Measurements from ENCODE around the gene KRT83. TPM values are rescaled to one million over a fixed set of nuclear protein-coding genes. Genes with fewer than 3 reads are reported as not detected.
"Not testable (repeated sequence)": the region's sequence is repeated elsewhere in the genome, so short reads cannot be mapped to it uniquely, and the experiment has no call there.

KRT83 gene
- total RNA-seq, 1 donor from 2014 or later, result not detected

DNA sequence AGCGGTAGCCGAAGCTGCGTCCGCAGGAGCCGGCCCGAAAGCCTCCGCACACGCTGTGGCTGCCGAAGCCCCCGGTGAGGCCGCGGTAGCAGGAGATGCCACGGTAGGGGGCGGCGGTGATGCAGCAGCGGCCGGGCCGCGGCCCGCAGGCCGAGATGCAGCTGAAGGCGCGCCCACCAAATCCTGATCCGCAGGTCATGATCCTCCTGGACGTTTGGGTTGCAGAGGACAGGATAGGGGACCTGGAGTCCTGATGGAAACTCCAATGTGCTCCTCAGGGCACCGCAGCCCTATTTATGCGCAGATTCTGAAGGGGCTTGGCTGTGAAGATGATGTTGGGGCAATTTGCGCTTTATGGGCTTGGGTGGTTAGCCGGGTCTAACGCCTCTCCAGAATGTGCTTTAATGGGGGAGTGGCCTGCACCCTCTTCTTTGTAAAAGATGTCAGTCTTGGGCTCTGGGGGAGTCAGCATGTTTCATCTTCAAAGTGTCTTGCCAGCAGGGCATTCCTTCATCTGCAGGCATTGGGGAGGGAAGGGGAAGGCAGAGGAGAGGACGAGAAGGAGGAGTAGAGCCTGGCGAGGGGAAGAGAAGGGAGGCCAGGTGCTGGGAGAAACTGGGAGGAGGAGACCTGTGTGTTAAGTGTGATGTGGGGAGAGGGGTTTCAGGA, 29.8 kb downstream of the KRT83 start, which contains the start of gene KRT81:
Gene KRT81, minus strand, starts transcription at position 268 of the 669 bp plus-strand sequence. Its CDS starts 69 bp downstream, at position 199.
- no peaks in the 10 kb centered on the region for H3K9me3 Mint-ChIP-seq
- DNase-seq (ENCODE audit: low spot score), result no peak
- Histone ChIP-seq H4K20me1 (ENCODE audit: low read depth) (no peaks in the 10 kb centered on the region), H3K4me2 (no peak within 1 kb of the TSS), H3K27me3 (peaks cover 27% of the 10 kb centered on the region), H3K36me3 (no peaks in the 10 kb centered on the region), H2AFZ (replicated peaks) (no peak within 1 kb of the TSS), H3K4me1 (no peaks in the 10 kb centered on the region), H3K9me3 (ENCODE audit: low read depth) (no peaks in the 10 kb centered on the region), H3K9ac (no peak within 1 kb of the TSS), H3K79me2 (ENCODE audit: low read depth) (no peaks in the 10 kb centered on the region), H3F3A (ENCODE audit: low read depth) (no peaks in the 10 kb centered on the region), H3K27ac (no peak within 1 kb of the TSS), H3K4me3 (no peak within 1 kb of the TSS)
- TF ChIP-seq EZH2 (IDR thresholded peaks at IDR 0.05) (no peak), EZH2phosphoT487 (IDR thresholded peaks at IDR 0.05) (no peak)
- TF ChIP-seq, protein P1, sequence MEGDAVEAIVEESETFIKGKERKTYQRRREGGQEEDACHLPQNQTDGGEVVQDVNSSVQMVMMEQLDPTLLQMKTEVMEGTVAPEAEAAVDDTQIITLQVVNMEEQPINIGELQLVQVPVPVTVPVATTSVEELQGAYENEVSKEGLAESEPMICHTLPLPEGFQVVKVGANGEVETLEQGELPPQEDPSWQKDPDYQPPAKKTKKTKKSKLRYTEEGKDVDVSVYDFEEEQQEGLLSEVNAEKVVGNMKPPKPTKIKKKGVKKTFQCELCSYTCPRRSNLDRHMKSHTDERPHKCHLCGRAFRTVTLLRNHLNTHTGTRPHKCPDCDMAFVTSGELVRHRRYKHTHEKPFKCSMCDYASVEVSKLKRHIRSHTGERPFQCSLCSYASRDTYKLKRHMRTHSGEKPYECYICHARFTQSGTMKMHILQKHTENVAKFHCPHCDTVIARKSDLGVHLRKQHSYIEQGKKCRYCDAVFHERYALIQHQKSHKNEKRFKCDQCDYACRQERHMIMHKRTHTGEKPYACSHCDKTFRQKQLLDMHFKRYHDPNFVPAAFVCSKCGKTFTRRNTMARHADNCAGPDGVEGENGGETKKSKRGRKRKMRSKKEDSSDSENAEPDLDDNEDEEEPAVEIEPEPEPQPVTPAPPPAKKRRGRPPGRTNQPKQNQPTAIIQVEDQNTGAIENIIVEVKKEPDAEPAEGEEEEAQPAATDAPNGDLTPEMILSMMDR (IDR thresholded peaks at IDR 0.05), result no peak
- H3K36me3 Mint-ChIP-seq, result no peaks in the 10 kb centered on the region
- H3K4me3 Mint-ChIP-seq, result no peak within 1 kb of the TSS
- peaks cover 13% of the 10 kb centered on the region for H3K27me3 Mint-ChIP-seq (ENCODE audit: insufficient read depth, low read depth)
- H3K4me1 Mint-ChIP-seq, result no peaks in the 10 kb centered on the region
- no peak within 1 kb of the TSS for H3K27ac Mint-ChIP-seq

DNA sequence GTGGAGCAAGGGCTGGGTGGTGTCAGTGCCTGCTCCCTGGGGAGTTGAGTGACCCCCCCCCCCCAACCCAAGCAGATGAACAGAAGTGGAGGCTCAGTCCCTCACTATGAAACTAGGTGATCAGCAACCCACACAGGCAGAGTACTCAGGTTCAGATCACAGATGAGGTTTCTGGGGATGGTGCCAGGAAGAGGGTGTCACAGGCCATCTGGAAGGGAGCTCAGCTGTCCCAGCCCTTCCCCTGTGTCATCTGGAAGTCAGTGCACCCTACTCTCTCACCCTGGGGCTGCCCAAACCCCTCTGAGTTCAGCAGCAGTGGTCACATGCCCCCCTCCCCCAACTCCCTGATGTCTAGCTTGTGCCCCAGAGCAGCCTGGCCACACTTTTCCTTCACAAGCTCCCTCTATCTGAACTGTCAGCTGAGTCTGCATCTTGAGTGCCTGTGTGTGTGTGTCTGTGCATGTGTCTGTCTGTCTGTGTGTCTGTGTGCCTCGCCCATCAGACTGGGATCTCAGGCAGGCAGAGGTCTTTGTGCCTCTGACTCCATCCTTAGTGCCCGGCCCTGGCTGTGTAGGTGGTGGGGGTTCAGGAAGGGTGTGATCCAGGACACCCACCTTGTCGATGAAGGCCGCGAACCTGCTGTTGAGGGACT, 30.6 kb downstream of the KRT83 start:
- not testable (repeated sequence) for H3K4me1 Mint-ChIP-seq

DNA sequence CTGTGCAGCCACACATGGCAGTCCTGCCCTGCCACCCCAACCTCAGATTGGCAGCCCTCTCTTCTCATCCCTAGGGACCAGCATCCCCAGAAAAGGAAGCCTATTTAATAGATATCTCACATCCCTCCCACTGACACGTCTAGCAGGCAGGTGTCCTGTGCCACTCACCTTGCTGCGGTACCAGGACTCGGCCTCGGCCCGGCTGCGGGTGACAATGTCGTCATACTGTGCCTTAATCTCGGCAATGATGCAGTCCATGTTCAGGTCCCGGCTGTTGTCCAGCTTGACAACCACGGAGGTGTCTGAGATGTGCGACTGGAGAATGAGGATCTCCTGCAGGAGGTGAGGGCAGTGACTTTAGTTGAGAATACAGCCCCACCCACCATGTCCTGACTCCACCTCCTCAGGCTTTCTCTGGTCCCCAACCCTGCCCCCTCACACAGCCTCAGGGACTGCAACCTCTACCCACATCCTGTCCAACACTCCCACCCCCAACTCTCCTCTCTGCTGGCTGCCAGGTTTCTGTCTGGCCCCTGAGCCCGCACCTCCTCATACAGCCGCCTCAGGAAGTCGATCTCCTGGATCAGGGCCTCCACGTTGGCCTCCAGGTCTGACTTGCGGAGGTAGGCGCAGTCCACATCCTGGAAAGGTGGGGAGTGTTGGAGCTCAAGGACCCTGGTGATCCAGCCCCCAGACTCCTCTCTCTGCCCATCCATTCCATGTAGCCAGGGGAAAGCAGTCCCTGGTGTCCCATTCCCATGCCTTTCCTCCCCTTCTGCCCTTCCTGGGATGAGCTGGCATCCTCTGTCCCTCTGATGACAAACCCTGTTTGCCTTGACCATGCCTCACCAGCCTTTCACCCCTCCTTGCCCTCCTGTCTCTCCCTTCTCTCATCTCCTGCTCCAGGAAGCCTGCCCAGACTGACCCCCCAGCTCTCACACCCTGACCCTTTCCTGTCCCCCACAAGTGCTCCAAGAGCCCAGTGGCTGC, 33.1 kb downstream of the KRT83 start:
- not testable (repeated sequence) for H3K4me3 Mint-ChIP-seq; H3K27me3 Mint-ChIP-seq (ENCODE audit: insufficient read depth, low read depth); H3K4me1 Mint-ChIP-seq; H3K36me3 ChIP-seq; H3K4me1 ChIP-seq; H3K9me3 Mint-ChIP-seq; H3K36me3 Mint-ChIP-seq; H3K4me3 ChIP-seq; DNase-seq (ENCODE audit: low spot score); H3K9me3 ChIP-seq (ENCODE audit: low read depth); H3K27ac ChIP-seq; H3K9ac ChIP-seq; H3K79me2 ChIP-seq (ENCODE audit: low read depth); H3F3A ChIP-seq (ENCODE audit: low read depth); H4K20me1 ChIP-seq (ENCODE audit: low read depth); H3K4me2 ChIP-seq; H3K27ac Mint-ChIP-seq; H2AFZ ChIP-seq (replicated peaks)
- peaks cover 13% of the 10 kb centered on the region for H3K27me3 ChIP-seq

More for the DNA sequence above, 30.6 kb downstream of the KRT83 start:
- H2AFZ ChIP-seq (replicated peaks); H3K9ac ChIP-seq; H3K9me3 ChIP-seq (ENCODE audit: low read depth); H3K4me3 Mint-ChIP-seq; H3F3A ChIP-seq (ENCODE audit: low read depth); H3K79me2 ChIP-seq (ENCODE audit: low read depth); DNase-seq (ENCODE audit: low spot score); H3K27ac Mint-ChIP-seq; H3K4me3 ChIP-seq; H3K4me1 ChIP-seq; H4K20me1 ChIP-seq (ENCODE audit: low read depth); H3K9me3 Mint-ChIP-seq; H3K27ac ChIP-seq; H3K36me3 Mint-ChIP-seq; H3K36me3 ChIP-seq; H3K4me2 ChIP-seq: not testable (repeated sequence)
- H3K27me3 Mint-ChIP-seq (ENCODE audit: insufficient read depth, low read depth), result peaks cover 12% of the 10 kb centered on the region
- peaks cover 24% of the 10 kb centered on the region for H3K27me3 ChIP-seq
